A549 (cell line): ENCODE results near the gene ANTXR1.

Experiments
- ATOH8 ChIP-seq: fragments of 250-450 bp; sonication (Bioruptor Pico); IDR thresholded peaks from 2 replicates; pipeline ENCODE4 v1.5.0; 2020; ENCODE audit warnings: low read depth, mild to moderate bottlenecking, moderate library complexity
- CHD2 ChIP-seq: fragments of 150-350 bp; IDR thresholded peaks from 2 replicates; pipeline ENCODE4 v1.6.1; 2014; ENCODE audit warnings: low read length; ENCODE audit not compliant: partially characterized antibody
- CTCF ChIP-seq: fragments of >200 bp; sonication (Bioruptor Twin); formaldehyde crosslinking; IDR thresholded peaks from 3 replicates; pipeline ENCODE4 v1.5.1; 2016
- ELK1 ChIP-seq: fragments of 150-350 bp; IDR thresholded peaks from 2 replicates; pipeline ENCODE4 v1.6.1; 2014; ENCODE audit warnings: low read depth, mild to moderate bottlenecking, low read length
- HDAC2 ChIP-seq: fragments of 200-600 bp; sonication (generic); IDR thresholded peaks from 2 replicates; pipeline ENCODE4 v1.6.1; 2016
- HMGXB4 ChIP-seq: fragments of 250-450 bp; sonication (Bioruptor Pico); IDR thresholded peaks from 2 replicates; pipeline ENCODE4 v1.5.0; 2021; ENCODE audit warnings: mild to moderate bottlenecking, moderate library complexity, borderline replicate concordance
- KDM1A ChIP-seq: fragments of 200-600 bp; sonication (generic); IDR thresholded peaks from 2 replicates; pipeline ENCODE4 v1.6.1; 2016; ENCODE audit warnings: low read depth, mild to moderate bottlenecking
- MAX ChIP-seq: IDR thresholded peaks from 2 replicates; pipeline ENCODE4 v1.6.1; 2012
- POLR2A ChIP-seq: IDR thresholded peaks from 2 replicates; pipeline ENCODE4 v1.6.1; 2012; ENCODE audit warnings: mild to moderate bottlenecking, low read length
- RAD21 ChIP-seq, 2 experiments: fragments of >200 bp in 1 of 2; sonication (Bioruptor Twin) in 1 of 2; formaldehyde crosslinking in 1 of 2; IDR thresholded peaks in 1 of 2; conservative IDR thresholded peaks in 1 of 2; 2 replicates in 1 of 2; 3 replicates in 1 of 2; pipeline ENCODE4 v1.6.1; 2012 to 2018; ENCODE audit warnings: inconsistent platforms in 1 of 2
- REST ChIP-seq: fragments of 200-600 bp; sonication (generic); IDR thresholded peaks from 2 replicates; pipeline ENCODE4 v1.6.1; 2016; ENCODE audit warnings: antibody characterized with exemption, mild to moderate bottlenecking, moderate library complexity

GRCh38 chr2:69225933-69226332, 213.0 kb downstream of the ANTXR1 start:
- TF ChIP-seq CHD2 (no peak), POLR2A (no peak), KDM1A (no peak), ATOH8 (CRISPR knock-in tag) (no peak), CTCF (no peak), REST (no peak), RAD21 (conservative IDR thresholded peaks at IDR 0.05 in 1 of 2, IDR thresholded peaks at IDR 0.05 in 1 of 2) (no peak), HDAC2 (no peak), ELK1 (no peak), HMGXB4 (CRISPR knock-in tag) (no peak), MAX (no peak)
